NCI-H82 treated with DMSO at 0.1 percent for 48 hours (cell line): ENCODE data around the gene GPA33.

Source experiments
- DNase-seq: peaks from one replicate; lab custom pipeline; 2025; ENCODE audit not compliant: unreplicated experiment; lab: John Stamatoyannopoulos, UW

The GPA33 gene

GRCh38 chr1:167118188-167118587, 28.0 kb upstream of the GPA33 start:
- no peak for DNase-seq

- DNase-seq, result no peak
Measured at GRCh38 chr1:167117225-167117624, 27.0 kb upstream of the GPA33 start.

- DNase-seq, result no peak
Measured at GRCh38 chr1:167116174-167116573, 26.0 kb upstream of the GPA33 start.

GRCh38 chr1:167115655-167116054, 25.5 kb upstream of the GPA33 start:
- no peak for DNase-seq

- DNase-seq, result no peak
Measured at GRCh38 chr1:167114725-167115124, 24.5 kb upstream of the GPA33 start.

- DNase-seq, result no peak
Measured at GRCh38 chr1:167111868-167112709, 21.9 kb upstream of the GPA33 start.

GRCh38 chr1:167110586-167110985, 20.4 kb upstream of the GPA33 start:
- DNase-seq, result no peak

GRCh38 chr1:167109125-167109524, 18.9 kb upstream of the GPA33 start:
- DNase-seq, result no peak

- no peak for DNase-seq
Measured at GRCh38 chr1:167107456-167107855, 17.3 kb upstream of the GPA33 start.

GRCh38 chr1:167106119-167106461, 15.9 kb upstream of the GPA33 start:
- DNase-seq, result no peak

- no peak for DNase-seq
Measured at GRCh38 chr1:167105271-167106118, 15.3 kb upstream of the GPA33 start.

- DNase-seq, result no peak
Measured at GRCh38 chr1:167104256-167104633, 14.1 kb upstream of the GPA33 start.

GRCh38 chr1:167102906-167103573, 12.9 kb upstream of the GPA33 start:
- no peak for DNase-seq

GRCh38 chr1:167101754-167102153, 11.6 kb upstream of the GPA33 start:
- DNase-seq, result no peak

- DNase-seq, result no peak
Measured at GRCh38 chr1:167100730-167101129, 10.6 kb upstream of the GPA33 start.

- no peak for DNase-seq
Measured at GRCh38 chr1:167099851-167100250, 9.7 kb upstream of the GPA33 start.

GRCh38 chr1:167095368-167095767, 5.2 kb upstream of the GPA33 start:
- no peak for DNase-seq

GRCh38 chr1:167094690-167095089, 4.5 kb upstream of the GPA33 start:
- DNase-seq, result no peak

GRCh38 chr1:167093846-167094516, 3.8 kb upstream of the GPA33 start, which contains the start of gene STYXL2:
TSS of gene STYXL2 (plus strand) at chr1:167094075. CDS start at chr1:167094850, 775 bp downstream.
- DNase-seq, result no peak

GRCh38 chr1:167092653-167093052, 2.5 kb upstream of the GPA33 start:
- no peak for DNase-seq

- DNase-seq, result no peak
Measured at GRCh38 chr1:167089939-167090313, 251 bp downstream of the GPA33 start.
